GM06990 (cell line): Measurements from ENCODE around the gene ABHD1.

Experiments used
- DNase-seq: peaks from one replicate; pipeline ENCODE4 v3.0.0-alpha.2; 2011; ENCODE audit not compliant: insufficient read length; ENCODE audit errors: extremely low read depth
- H3K27me3 ChIP-seq: replicated peaks from 2 replicates; pipeline ENCODE4 v1.6.0; 2011; ENCODE audit warnings: low read length; ENCODE audit not compliant: control insufficient read depth, insufficient read depth
- H3K36me3 ChIP-seq: 2 replicates; pipeline ENCODE4 v1.5.1; 2011; ENCODE audit warnings: low read length; ENCODE audit not compliant: control insufficient read depth, insufficient read depth
- H3K4me3 ChIP-seq: replicated peaks from 2 replicates; pipeline ENCODE4 v1.5.1; 2011; ENCODE audit warnings: low read depth, mild to moderate bottlenecking, control low read depth, low read length
- CTCF ChIP-seq: IDR thresholded peaks from 2 replicates; pipeline ENCODE4 v1.5.1; 2011; ENCODE audit warnings: low read length, control low read depth, mild to moderate bottlenecking, inconsistent platforms; ENCODE audit not compliant: insufficient read depth, poor library complexity, severe bottlenecking

The ABHD1 gene

GRCh38 chr2:27137322-27137935 lies 13.8 kb downstream of the ABHD1 start:
- no peak overlapping the region for H3K4me3 ChIP-seq
- H3K36me3 ChIP-seq = peaks cover 6% of the 10 kb centered on the region
- no peaks in the 10 kb centered on the region for H3K27me3 ChIP-seq
- DNase-seq = no peak
- no peak for TF ChIP-seq CTCF

GRCh38 chr2:27138111-27138510 lies 14.5 kb downstream of the ABHD1 start:
- no peaks in the 10 kb centered on the region for H3K27me3 ChIP-seq
- TF ChIP-seq CTCF = no peak
- peaks cover under 1% of the 10 kb centered on the region; the same call in 1 of the 2 replicates for H3K36me3 ChIP-seq
- H3K4me3 ChIP-seq = no peak overlapping the region
- DNase-seq = no peak

- H3K36me3 ChIP-seq = no peaks in the 10 kb centered on the region
- TF ChIP-seq CTCF = no peak
- H3K4me3 ChIP-seq = no peak within 1 kb of the TSS
- DNase-seq = no peak
- no peaks in the 10 kb centered on the region for H3K27me3 ChIP-seq
Observed at GRCh38 chr2:27139310-27139709, 15.7 kb downstream of the ABHD1 start, which contains the start of gene PRR30. PRR30 (minus strand) TSS chr2:27139410; CDS start chr2:27138329, 1,081 bp downstream.

- H3K4me3 ChIP-seq = no peak overlapping the region
- TF ChIP-seq CTCF = no peak
- no peak for DNase-seq
- H3K27me3 ChIP-seq = no peaks in the 10 kb centered on the region
- H3K36me3 ChIP-seq = no peaks in the 10 kb centered on the region
Observed at GRCh38 chr2:27143285-27143684, 19.7 kb downstream of the ABHD1 start.

- Histone ChIP-seq H3K27me3 (no peaks in the 10 kb centered on the region), H3K4me3 (no peak overlapping the region), H3K36me3 (no peaks in the 10 kb centered on the region)
- DNase-seq = no peak
- TF ChIP-seq CTCF = no peak
Observed at GRCh38 chr2:27145682-27146081, 22.1 kb downstream of the ABHD1 start.

GRCh38 chr2:27147935-27148334 lies 24.3 kb downstream of the ABHD1 start:
- no peak overlapping the region for H3K4me3 ChIP-seq
- no peak for TF ChIP-seq CTCF
- H3K36me3 ChIP-seq = no peaks in the 10 kb centered on the region
- DNase-seq = no peak
- H3K27me3 ChIP-seq = no peaks in the 10 kb centered on the region
